COLO668 (cell line): ENCODE results near the gene MLH3.
A peak's percentile ranks its signal among the peaks of the same experiment; 100 is the strongest.

Experiments
- DNase-seq: peaks from one replicate; lab custom pipeline; 2025; ENCODE audit not compliant: unreplicated experiment; lab: John Stamatoyannopoulos, UW

Gene MLH3

DNA sequence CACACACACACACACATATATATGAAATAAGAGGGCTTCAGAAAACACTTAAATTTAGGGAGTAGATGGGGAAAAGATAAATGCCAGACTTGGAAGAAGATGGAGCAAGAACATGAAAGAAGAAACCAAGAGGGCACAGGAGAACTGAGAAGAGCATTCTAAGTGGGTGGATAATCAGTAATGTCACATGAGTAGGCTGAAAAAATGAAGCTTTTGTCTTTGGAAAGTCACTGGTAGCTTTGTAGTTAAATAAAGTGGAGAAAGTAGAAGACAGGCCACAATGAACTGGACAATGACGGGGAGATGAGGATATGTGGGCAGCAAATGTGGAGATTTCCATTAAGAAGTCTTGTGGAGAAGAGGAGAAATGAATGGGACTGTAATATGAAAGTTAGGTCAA is 15.9 kb upstream of the MLH3 start:
- no peak for DNase-seq

DNA sequence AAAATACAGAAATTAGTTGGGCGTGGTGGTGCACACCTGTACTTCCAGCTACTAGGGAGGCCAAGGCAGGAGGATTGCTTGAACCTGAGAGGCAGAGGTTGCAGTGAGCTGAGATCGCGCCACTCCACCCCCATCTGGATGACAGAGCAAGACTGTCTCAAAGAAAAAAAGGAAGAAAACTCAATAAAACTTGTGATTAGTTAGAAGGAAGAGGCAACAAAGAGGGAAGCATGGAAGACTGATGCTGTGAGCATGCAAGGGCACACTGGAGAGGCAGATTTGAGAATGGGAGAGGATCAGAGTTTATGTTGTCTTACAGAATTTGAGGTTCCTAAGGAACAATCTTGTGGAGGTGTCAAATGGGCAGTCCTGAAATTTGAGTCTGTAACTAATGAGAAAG is 15.4 kb upstream of the MLH3 start:
- no peak for DNase-seq

DNA sequence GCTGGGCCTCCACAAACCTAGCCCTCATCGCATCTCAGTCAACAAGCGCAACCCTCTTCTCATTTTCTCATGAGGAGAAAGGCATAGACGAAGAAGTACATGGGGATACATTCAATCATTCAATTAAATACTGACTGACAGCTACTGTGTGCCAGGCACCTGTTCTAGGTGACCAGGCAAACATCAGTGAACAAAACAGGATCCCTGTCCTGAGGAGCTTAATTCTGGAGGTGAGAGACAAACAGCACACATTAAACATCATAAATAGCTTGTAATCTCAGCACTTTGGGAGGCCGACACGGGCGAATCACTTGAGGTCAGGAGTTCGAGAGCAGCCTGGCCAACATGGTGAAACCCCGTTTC is 12.9 kb upstream of the MLH3 start:
- DNase-seq: no peak

DNA sequence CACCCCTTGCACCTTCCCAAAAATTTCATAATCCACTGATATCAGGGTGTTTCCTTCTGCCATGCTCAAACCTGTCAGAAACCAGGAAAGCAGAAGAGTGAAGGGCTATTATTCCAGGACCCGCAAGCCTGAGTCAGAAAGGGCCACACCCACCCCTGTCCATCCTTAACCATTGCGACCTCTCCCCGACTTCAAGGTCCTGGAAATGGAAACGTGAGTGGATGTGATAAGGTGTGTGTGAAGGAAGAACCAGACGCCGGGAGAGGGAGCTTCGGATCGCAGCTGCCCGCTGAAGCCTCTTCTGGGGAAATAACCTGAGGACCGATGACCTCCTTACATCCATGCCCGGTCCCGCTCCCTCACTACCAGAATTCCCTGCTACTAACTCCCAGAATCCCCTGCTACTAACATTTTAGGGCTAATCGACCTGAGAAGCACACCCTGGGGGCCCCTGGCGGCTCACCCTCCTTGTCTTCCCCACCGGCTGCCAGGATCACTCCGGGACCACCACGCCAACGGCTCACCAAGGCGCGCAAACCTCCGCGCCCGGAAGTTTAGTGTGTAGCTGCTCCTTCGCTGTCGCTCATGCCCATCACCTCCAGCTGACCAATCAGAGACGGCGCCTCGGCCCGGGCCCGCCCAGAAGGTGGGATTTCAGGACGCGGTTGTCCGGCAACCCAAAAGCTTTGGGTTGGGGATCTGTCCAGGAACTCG is 12.4 kb upstream of the MLH3 start, which contains the start of gene ACYP1:
ACYP1 (minus strand) TSS at position 534 of the 714 bp plus-strand sequence; CDS start at position 63, 471 bp downstream.
- peak; percentile 94 for DNase-seq

DNA sequence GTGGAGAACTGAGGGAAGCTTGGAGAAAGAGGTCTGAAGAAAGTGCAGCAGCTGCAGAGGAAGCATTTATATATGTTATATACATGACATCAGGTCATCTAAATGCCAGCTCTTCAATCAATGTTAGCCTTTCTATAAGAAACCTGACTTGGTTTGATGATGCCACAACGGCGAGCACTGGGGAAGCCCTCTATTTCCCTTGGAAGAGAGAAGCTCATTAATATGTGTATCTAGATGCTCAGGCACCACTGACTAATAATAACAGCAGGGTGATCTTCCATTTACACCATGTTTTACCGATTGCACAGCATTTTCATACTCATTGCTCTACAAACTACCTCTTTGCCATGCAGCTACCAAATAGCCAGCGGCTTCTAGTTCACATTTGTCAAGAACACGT is 11.7 kb upstream of the MLH3 start:
- no peak for DNase-seq

DNA sequence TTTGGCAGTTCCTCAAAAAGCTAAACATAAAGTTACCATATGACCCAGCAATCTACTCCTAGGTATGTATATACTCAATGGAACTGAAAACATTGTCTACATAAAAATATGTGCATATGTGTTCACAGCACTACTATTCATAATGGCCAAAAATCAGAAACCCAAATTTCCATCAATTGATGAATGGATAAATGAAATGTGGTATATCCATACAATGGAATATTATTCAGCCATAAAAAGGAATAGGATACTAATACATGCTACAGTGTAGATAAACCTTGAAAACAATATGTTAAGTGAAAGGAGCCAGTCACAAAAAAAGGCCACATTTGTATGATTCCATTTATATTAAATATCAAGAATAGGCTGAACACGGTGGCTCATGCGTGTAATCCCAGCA is 9.2 kb upstream of the MLH3 start:
- DNase-seq: no peak

DNA sequence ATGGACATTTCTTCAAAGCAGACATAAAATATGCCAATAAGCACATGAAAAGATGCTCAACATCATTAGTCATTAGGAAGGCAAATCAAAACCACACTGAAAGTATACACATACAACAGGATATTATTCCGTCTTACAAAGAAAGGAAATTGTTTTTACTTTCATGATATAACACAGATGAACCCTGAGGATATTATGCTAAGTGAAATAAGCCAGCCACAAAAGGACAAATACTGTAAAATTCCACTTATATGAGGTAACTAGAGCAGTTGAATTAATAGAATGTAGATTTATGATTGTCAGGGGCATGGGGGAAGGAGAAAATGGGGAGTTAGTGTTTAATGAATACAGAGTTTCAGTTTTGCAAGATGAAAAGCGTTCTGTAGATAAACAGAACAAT is 8.4 kb upstream of the MLH3 start:
- no peak for DNase-seq

DNA sequence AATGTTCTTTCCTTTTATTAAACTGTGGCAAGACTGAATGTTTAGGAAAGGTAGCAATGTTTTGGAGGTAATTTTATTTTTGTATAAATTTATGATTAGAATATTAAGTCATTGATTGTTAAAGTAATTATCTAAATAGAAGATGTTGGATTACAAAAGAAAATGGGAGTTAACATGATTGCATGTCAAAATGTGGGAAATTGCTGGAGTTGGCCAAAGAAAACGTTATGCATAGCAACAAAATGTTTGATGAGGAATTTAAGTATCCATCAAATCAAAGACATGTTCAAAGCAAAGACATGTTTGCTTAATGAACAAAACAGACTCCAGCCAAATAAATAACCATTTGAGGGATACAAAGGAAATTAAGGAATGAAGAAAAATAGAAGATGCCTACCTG is 3.2 kb upstream of the MLH3 start:
- no peak for DNase-seq

DNA sequence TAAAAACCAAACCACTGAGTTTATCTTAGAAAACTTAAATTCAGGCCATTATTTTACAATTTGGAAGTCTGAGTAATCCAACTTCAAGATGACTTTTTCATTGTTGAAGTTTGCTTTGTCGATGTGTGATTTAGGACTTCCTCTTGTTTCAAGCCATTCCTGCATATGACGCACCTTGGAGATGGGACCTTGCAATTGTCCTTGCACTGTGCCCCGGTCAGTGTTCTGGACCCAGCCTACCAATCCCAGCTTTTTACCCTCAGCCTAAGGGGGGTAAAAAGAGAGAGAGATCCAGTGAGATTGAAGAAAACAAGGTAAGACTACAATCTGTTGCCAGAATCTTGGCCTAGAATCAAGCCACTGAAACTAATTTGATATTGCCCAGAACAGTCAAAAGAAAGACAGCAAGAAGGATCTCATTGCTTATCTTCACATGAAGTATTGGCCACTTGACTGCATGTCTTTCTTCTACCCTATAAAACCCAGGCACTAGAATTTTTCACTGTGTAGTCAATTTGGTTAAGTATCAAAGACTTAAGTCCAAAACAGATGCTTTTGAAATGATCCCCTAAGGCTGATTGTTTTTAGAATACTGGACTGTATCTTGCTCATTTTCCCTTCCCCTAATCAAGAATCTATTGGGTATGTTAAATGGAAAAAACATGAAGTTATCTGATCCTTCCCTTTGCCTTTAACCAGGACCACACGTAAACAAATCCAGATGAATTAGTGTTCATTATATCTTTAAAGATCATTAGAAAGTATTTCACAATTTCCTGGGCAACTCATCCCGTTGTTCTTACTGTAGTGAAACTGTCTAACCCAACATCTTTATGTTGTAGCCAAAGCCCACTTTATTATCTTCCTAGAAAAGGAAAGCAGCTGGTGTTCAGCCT is 2.4 kb upstream of the MLH3 start:
- DNase-seq: no peak

DNA sequence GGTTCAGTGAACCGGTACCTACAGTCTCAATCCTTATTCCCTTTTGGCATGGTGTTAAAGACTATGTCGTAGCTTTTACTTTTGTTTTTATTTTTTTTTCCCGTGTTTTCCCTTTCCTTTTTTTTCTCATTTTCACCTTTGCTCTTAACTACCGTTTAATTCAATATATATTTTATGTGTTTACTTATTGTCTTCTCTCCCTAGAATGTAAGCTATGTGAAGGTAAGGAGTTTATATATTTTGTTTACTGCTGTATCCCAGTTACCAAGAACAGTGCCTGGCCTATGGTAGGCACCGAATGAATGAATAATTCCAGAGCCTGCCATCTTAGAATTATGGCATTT is 261 bp upstream of the MLH3 start:
- DNase-seq: no peak

DNA sequence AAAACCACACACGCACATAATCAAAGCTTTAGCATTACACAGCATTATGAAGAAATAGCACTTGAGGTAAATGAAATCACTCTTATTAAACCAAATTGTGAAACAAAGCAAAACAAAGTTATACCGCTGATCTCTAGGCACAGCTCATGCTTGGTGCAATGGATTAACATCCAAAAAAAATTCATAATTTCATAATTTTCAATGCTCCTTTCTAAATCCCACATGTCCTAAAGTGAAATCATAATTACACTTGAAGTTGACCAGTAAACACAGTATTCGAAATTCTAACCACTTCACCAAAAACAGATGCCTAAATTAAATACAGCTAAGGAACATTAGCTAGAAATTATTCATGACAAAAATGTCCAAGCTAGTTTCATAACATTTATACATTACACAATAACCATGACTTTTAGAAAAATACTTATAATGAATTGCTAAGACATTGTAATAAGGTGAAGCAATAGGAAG is 1.5 kb downstream of the MLH3 start:
- no peak for DNase-seq

DNA sequence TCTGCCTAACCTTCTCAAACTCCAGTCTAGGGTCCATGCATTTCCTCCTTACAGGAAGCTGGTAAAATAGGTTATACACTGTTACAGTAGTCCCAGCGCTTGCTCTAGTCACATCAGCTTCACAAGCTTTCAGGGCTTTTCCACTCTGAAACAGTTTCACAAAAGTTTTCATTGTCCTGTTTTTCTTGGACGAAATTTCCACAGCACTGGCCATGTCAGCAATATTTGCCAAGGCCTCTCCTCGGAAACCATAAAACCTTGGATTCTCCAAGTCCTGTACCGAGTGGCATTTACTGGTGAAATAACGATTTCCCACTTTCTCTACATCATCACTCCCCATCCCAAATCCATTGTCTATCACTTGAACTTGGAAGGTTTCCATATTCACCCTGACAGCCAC is 2.1 kb downstream of the MLH3 start:
- DNase-seq: no peak

DNA sequence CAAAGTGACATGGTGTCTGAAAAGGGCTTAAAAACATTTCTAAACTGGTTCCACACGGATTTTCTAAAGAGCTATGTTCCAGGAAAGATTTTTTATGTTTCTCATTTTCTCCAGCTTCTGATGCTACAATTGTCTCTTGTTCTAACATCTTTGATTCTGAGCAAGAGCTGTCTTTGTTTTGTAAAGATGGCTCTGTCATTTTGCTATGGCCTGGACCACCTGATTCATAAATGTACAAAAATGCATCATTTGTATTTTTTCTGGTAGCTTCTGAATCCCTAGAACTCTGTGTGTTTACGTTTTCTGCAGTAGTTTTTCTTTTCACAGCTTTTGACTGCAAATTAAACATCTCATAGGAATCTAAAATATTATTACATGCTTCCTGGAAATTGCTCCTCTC is 3.2 kb downstream of the MLH3 start:
- DNase-seq: no peak

DNA sequence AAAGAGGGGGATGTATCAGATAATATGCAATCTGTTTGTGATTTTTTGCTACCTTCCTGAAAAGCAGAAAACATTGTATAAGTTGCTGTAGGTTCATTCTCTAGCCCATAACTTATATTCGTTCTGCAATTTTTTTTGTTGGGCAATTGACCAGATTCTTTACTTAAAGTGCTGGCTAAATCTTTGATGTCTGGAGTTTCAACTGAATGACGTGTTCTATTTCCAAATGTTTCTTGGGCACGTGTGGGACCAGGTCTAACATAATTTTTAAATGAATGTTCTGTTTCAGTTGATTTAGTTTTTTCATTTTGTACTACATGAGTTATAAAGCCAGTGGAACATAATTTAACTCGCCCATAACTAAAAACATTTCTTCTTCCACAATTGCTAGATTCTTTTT is 3.8 kb downstream of the MLH3 start:
- no peak for DNase-seq

DNA sequence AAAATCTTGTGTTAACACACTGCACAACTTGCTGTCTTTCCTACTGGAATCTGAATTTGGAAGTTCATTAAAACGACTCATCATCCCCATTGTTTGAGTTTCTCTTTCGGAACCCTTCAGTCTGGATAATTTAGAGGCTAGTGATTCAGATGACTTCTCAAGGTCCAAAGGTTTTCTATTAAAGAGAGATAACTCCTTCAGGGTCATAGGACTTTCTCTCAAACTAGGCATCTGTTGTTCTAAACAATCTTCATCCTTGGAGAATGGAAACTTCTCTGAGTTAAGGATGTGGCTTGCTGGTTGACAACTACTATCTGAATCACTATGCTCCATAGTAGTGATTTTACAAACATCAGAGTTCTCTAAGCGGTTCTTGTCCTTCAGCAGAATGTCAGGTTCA is 4.4 kb downstream of the MLH3 start:
- no peak for DNase-seq

DNA sequence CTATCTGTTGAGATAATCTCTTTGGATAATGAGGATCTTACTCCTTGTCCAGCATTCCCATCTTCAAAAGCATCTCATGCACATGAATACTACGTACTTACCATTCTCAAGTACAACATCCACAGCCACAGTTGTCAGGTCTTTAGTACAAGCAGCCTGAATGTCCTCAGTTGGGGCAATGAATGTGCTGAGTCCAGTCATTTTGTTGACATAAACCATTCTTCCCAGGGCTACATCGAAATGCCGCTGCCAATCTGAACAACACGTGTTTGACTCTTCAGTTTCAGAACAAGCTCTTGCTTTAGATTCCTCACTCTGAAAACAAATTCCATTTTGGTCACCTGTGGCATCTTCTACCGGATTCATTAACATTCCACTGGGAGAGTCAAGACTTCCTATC is 5.0 kb downstream of the MLH3 start:
- DNase-seq: no peak

DNA sequence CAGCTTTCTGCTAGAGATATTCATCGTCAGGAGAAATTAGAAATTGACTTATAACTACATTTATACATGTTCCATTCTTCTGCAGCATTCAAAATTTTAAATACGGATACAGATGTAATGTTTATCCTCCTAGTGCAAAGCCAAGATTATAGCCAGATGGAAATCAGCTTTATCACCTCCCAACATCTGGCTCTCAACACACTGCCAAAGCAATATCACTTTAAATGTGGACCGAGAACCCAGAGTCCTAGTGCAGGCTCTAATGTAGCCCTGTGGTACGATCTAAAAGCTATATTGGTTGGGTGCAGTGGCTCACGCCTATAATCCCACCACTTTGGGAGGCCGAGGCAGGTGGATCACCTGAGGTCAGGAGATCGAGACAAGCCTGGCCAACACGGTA is 6.5 kb downstream of the MLH3 start:
- no peak for DNase-seq

DNA sequence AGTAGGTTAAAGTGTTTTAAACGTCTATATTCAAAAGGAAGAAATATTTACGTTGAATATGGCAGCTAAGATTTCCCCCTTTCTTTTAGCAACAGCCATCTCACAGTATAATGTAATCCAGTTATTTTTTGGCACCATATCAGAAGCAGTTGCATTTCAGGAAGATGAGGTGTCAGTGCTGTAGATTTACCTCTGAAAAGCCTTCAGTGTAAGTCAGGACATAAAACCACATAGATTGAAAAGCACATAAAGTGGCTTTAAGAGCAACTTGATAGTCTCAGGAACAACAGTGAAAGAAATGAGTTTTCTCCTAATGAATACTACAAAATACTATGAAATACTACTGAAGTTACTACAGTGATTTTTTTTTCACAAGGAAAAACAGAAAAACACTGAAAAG is 6.9 kb downstream of the MLH3 start:
- no peak for DNase-seq

DNA sequence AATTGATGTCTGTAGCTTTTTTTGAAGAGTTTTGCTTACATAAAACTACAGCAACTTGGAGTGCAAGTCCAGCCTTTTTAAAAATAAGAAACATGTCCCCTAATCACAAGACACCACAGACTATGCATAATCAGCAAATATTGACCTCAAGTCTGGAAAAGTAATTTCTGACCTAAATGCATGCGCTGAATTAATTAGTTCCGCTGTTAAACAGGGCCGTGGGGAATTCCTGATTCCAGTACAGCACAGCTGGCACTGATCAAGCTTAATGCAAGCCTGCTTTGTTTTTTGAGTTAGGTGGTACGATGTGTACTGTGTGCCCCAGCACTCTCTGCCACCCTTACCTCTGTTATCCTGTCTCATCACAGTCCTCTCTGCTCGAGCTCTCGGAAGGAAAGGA is 9.2 kb downstream of the MLH3 start:
- DNase-seq: no peak

DNA sequence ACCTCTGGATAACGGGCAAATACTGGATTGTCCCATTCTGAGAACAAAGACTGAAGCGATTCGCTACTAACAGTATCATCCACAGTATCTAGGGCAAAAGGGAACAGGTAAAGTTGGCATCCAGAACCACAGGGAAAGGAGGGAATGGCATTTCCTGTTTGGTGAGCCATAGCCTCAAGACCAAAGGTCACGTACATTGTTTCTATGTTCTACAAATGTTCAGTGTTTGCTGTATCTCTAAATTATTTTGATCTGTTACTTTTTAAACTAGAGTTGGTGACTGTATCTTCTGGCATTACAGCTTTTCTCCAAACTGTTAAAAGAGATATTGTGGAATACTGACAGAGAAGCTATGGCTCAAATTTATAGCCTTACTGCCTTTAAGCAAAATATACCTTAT is 9.7 kb downstream of the MLH3 start:
- DNase-seq: no peak

DNA sequence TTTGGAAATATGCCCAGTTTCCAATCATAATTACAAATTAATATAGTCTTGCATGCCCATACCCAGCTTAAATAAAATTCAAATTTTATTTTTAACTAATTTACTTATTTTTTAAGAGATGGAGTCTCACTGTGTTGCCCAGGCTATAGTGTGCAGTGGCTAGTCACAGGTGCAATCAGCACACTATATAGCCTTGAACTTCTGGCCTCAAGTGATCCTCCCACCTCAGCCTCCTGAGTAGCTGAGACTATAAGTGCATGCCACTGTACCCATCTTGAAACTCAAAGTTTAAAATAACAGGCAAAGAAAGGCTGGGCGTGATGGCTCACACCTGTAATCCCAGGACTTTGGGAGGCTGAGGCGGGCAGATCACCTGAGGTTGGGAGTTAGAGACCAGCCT is 10.3 kb downstream of the MLH3 start:
- no peak for DNase-seq

DNA sequence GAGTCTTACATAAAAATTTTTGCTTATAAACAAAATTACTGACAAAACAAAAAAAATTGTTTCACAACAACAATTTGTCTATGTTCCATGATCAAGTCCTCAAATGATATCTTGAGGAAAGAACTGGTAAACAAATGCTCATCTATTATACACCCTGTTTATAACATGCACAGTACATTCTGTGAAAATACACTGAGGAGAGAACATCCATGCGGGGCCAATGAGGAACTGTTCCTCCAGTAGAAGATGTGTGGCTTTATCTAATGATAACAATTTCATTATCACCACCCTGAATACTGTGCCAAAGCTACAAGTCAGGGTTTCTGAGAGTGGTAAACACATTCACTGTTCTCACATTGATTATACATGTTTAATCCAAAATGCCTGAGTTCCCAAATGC is 10.8 kb downstream of the MLH3 start:
- no peak for DNase-seq

DNA sequence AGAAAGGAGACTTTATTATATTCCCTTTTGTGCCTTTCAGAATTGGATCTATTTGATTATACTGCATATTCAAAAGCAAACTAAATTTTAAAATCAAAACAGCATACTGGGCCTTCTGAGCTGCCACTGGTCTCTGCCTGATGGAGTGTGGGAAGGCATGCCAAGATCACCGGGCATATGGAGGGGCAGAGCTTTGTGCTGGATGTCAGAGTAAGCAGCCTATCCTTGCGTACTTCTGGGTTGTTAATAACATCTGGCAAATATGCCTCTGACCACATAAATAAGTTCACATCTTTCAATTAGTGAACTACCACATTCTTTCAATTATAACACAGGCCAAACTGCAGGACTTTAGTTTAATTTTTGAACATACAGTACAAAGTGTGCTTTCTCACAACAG is 18.3 kb downstream of the MLH3 start:
- no peak for DNase-seq
